HG02840 (cell line): ENCODE measurements around the gene RBP7.

Experiments used
- ATAC-seq: cut with Tn5 transposase; IDR thresholded peaks from one replicate; pipeline ENCODE4 v1.9.1; 2021; ENCODE audit warnings: mild to moderate bottlenecking, moderate library complexity, moderate number of reproducible peaks; ENCODE audit not compliant: unreplicated experiment, low FRiP score

The RBP7 gene

DNA sequence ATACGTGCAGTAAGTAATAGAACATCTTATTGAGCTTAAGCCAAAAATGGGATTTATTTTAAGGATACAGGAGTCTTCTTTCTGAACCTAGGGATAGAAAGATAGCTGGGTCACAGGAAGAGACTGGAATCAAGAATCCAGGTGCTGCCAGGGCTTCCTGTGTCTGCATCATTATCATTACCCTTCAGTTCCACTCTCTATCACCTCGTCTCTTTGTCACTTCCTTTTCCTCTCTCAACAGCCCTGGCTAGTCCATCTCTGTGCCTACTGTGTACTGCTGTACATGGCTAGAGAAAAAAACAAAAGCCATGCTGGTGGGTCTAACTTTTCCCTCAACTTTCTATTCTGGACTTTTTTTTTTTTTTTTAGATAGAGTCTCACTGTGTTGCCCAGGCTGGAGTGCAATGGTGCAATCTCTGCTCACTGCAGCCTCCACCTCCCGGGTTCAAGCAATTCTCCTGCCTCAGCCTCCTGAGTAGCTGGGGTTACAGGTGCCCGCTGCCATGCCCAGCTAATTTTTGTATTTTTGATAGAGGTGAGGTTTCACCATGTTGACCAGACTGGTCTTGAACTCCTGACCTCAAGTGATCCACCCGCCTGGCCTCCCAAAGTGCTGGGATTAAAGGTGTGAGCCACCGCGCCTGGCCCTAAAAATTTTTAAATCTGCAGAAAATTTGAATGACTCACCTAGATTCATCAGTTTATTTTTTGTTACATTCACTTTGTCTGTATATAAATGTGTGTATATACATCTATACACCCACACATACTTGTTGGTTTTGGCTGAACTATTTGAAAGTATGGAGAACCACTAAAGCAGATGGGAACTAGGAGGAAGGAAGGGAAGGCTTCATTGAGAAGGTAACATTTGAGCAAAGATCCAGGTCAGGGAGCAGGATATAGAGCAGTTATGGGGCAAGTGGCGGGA lies 67.7 kb downstream of the RBP7 start:
- ATAC-seq, result no peak

DNA sequence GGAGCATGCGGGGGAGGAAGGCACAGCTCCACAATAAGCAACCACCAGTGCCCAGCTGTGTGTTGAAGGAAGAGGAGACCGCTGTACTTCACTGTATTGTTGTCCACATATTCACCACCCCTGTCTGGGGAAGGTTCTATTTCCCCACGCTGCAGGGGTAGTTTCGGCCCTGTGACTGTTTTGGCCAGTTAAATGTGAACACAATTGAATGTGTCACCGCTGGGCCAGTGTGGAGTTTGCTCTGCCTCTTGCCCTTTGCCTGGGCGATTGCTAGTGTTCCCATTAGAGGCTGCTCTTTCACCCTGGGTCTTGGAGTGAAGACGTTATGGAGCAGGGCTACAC lies 68.3 kb downstream of the RBP7 start:
- ATAC-seq, result no peak
